Lung (tissue), 12 donors: Measurements from ENCODE around the gene IER2. TPM values are rescaled to one million over a fixed set of nuclear protein-coding genes. Genes with fewer than 3 reads are reported as not detected.
"Not testable (repeated sequence)": the region's sequence is repeated elsewhere in the genome, so short reads cannot be mapped to it uniquely, and the experiment has no call there.

ENCODE experiments used
- ATAC-seq: fragments of 200-7000 bp; cut with Tn5 transposase; one replicate; pipeline ENCODE4 v1.9.1; 2020; ENCODE audit warnings: moderate number of reproducible peaks; ENCODE audit not compliant: insufficient read depth, low FRiP score
- DNase-seq, 3 donors: peaks; one replicate each; pipeline ENCODE4 v3.0.0-alpha.2; 2013 to 2017
- H3K27ac ChIP-seq, 2 donors: one replicate each; pipeline ENCODE4 v1.5.1; 2013; ENCODE audit warnings: mild to moderate bottlenecking in 2 of 2, moderate library complexity in 2 of 2, control low read depth in 1 of 2, inconsistent platforms in 1 of 2, low read depth in 1 of 2, low read length in 1 of 2
- H3K27me3 ChIP-seq, 3 donors: one replicate each; pipeline ENCODE4 v1.5.1; 2013; ENCODE audit warnings: low read length in 2 of 3; ENCODE audit not compliant: control insufficient read depth in 3 of 3, insufficient read depth in 3 of 3
- H3K36me3 ChIP-seq, 4 donors: one replicate each; pipeline ENCODE4 v1.5.1; 2013; ENCODE audit warnings: low read length in 4 of 4, mild to moderate bottlenecking in 1 of 4, moderate library complexity in 1 of 4; ENCODE audit not compliant: control insufficient read depth in 4 of 4, insufficient read depth in 4 of 4
- H3K4me1 ChIP-seq, 5 donors: one replicate each; pipeline ENCODE4 v1.5.1; 2013; ENCODE audit warnings: low read length in 5 of 5, mild to moderate bottlenecking in 2 of 5, moderate library complexity in 1 of 5; ENCODE audit not compliant: control insufficient read depth in 5 of 5, insufficient read depth in 5 of 5
- H3K4me3 ChIP-seq: one replicate; pipeline ENCODE4 v1.5.1; 2013; ENCODE audit warnings: mild to moderate bottlenecking, control low read depth, moderate library complexity
- H3K9ac ChIP-seq, 2 donors: one replicate each; pipeline ENCODE4 v1.5.1; 2013; ENCODE audit warnings: low read length in 2 of 2, control low read depth in 1 of 2; ENCODE audit not compliant: insufficient read depth in 1 of 2
- H3K9me3 ChIP-seq, 4 donors: one replicate each; pipeline ENCODE4 v1.5.1; 2013; ENCODE audit warnings: low read length in 3 of 4, mild to moderate bottlenecking in 1 of 4, moderate library complexity in 1 of 4; ENCODE audit not compliant: control insufficient read depth in 4 of 4, insufficient read depth in 3 of 4
- WGBS, 2 donors: extraction: QIAGEN DNeasy Blood & Tissue Kit; methylation state at CpG; one replicate each; pipeline ENCODE4 v1.1.7; 2013; 5-methylcytosine and 5-hydroxymethylcytosine counted together
- polyA plus RNA-seq, 2 donors: library from polyadenylated mRNA; stranded (reverse); fragments of 200-250 nt; gene quantifications; one replicate each; pipeline ENCODE4 v1.2.1, GENCODE V29; 2013
- total RNA-seq, 2 donors: library from RNA; depleted of rRNA in 1 of 2; stranded (reverse); fragments of >200 nt in 1 of 2; gene quantifications; one replicate each; pipeline ENCODE4 v1.2.1, GENCODE V29; 2014 to 2021
- TF ChIP-seq, protein P1 (sequence below): IDR thresholded peaks from 2 replicates; pipeline ENCODE4 v1.5.1; 2012; ENCODE audit warnings: mild to moderate bottlenecking; ENCODE audit errors: control extremely low read depth, extremely low read depth
- donor health status: control.
- donor health status: control.
- donor health status: Bipolar disorder and iron deficiency.
- donor health status: healthy.
- donor health status: DM: yes; HTN: yes; CAD: no.

Gene IER2
- total and polyA plus RNA-seq, 4 donors: 29.8 to 242 (median 93.0) TPM

DNA sequence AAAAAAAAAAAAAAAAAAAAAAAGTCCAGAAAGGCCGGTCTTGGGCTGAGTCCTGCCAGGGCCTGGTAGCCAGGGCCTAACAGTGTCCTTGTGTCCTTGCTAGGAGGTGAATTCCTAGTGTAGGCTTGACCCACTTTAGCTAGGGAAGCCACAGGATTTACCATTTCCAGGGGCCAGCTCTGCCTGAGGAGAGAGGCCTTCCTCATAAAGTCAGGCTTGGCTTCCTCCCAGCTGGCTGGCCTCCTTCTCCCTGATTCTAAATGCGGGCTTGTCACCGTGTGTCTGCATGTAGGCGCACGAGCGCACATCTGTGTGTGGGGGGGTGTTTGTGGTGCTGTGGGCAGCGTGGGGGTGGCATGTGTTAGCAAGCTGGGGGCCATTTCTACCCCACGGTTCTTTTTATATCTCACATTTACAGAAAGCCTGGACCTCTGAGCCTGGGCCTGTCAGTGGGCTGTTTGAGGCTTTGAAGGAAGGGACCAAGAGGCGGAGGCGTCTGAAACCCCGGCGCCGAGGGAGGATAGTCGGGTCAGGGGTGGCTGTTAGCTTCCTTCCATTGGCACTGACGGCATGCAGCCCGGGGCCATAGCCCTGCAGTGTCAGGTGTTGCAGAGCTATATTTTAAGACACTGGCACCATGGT lies 31.7 kb downstream of the IER2 start:
- H3K4me1 ChIP-seq: peaks cover 0 to 9% (median 5%) of the 10 kb centered on the region in 5 donors
- H3K4me3 ChIP-seq: no peak overlapping the region
- H3K9me3 ChIP-seq: no peaks in the 10 kb centered on the region
- peak overlapping the region; percentile 29 to 30 for H3K27ac ChIP-seq
- no peaks in the 10 kb centered on the region for H3K27me3 ChIP-seq
- 18 to 20% methylated on average over 16 of the region's 16 CpGs for WGBS, 2 donors
- H3K9ac ChIP-seq: peak overlapping the region in 1 of 2 donors; percentile 42
- DNase-seq: peak; percentile 81 to 93 (median 87)
- no peaks in the 10 kb centered on the region for H3K36me3 ChIP-seq
- ATAC-seq: no peak
- TF ChIP-seq, protein P1, sequence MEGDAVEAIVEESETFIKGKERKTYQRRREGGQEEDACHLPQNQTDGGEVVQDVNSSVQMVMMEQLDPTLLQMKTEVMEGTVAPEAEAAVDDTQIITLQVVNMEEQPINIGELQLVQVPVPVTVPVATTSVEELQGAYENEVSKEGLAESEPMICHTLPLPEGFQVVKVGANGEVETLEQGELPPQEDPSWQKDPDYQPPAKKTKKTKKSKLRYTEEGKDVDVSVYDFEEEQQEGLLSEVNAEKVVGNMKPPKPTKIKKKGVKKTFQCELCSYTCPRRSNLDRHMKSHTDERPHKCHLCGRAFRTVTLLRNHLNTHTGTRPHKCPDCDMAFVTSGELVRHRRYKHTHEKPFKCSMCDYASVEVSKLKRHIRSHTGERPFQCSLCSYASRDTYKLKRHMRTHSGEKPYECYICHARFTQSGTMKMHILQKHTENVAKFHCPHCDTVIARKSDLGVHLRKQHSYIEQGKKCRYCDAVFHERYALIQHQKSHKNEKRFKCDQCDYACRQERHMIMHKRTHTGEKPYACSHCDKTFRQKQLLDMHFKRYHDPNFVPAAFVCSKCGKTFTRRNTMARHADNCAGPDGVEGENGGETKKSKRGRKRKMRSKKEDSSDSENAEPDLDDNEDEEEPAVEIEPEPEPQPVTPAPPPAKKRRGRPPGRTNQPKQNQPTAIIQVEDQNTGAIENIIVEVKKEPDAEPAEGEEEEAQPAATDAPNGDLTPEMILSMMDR: no peak

DNA sequence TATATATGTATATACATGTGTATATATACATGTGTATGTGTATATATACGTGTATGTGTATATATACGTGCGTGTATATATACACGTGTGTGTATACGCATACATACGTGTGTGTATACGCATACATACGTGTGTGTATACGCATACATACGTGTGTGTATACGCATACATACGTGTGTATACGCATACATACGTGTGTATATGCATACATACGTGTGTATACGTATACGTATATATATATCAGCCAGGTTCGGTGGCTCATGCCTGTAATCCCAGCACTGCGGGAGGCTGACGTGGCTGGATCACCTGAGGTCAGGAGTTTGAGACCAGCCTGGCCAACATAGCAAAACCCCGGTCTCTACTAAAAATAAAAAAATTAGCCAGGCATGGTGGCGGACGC lies 34.7 kb downstream of the IER2 start:
- WGBS, 2 donors: 85 to 95% methylated on average over 23 of the region's 23 CpGs
- H3K9me3 ChIP-seq, H3K27ac ChIP-seq, H3K4me1 ChIP-seq, H3K4me3 ChIP-seq, H3K27me3 ChIP-seq, DNase-seq, H3K9ac ChIP-seq, ATAC-seq, H3K36me3 ChIP-seq: not testable (repeated sequence)

DNA sequence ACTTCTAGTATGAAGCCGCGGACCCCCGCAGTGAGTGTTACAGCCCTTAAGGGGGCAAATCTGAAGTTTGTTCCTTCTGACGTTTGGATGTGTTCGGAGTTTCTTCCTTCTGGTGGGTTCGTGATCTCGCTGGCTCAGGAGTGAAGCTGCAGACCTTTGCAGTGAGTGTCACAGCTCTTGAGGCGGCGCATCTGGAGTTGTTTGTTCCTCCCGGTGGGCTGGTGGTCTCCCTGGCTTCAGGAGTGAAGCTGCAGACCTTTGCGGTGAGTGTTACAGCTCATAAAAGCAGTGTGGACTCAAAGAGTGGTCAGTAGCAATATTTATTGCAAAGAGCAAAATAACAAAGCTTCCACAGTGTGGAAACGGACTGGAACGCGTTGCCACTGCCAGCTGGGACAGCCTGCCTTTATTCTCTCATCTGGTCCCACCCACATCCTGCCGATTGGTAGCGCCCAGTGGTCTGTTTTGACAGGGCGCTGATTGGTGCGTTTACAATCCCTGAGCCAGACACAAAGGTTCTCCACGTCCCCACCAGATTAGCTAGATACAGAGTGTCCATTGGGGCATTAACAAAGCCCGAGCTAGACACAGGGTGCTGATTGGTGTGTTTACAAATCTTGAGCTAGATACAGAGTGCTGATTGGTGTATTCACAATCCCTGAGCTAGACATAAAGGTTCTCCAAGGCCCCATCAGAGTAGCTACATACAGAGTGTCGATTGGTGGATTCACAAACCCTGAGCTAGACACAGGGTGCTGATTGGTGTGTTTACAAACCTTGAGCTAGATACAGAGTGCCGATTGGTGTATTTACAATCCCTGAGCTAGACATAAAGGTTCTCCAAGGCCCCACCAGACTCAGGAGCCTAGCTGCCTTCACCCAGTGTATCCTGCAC lies 35.8 kb downstream of the IER2 start:
- H3K4me3 ChIP-seq, DNase-seq, H3K27ac ChIP-seq, H3K36me3 ChIP-seq, H3K9ac ChIP-seq, H3K4me1 ChIP-seq, H3K9me3 ChIP-seq, H3K27me3 ChIP-seq, ATAC-seq: not testable (repeated sequence)
- WGBS, 2 donors: 81 to 87% methylated on average over 21 to 22 of the region's 22 CpGs

GRCh38 chr19:13186688-13187087 lies 36.5 kb downstream of the IER2 start:
- H3K36me3 ChIP-seq, DNase-seq, H3K9me3 ChIP-seq, H3K27ac ChIP-seq, H3K9ac ChIP-seq, H3K4me3 ChIP-seq, ATAC-seq, H3K27me3 ChIP-seq, H3K4me1 ChIP-seq: not testable (repeated sequence)
- WGBS, 2 donors: 94 to 95% methylated on average over 38 of the region's 38 CpGs

DNA sequence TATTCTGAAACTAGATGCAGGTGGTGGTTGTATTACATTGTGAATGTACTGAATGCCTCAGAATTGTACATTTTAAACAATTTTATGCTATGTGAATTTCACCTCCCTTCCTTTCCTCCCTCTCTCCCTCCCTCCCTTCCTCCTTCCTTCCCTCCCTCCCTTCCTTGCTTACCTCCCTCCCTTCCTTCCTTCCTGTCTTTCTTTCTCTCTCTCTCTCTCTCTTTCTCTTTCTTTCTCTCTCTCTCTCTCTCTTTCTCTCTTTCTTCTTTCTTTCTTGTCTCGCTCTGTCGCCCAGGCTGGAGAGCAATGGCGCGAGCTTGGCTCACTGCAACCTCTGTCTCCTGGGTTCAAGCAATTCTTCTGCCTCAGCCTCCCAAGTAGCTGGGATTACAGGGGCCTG lies 37.2 kb downstream of the IER2 start:
- Histone ChIP-seq H3K36me3 (no peaks in the 10 kb centered on the region), H3K9me3 (no peaks in the 10 kb centered on the region), H3K4me3 (no peak overlapping the region), H3K9ac (no peak overlapping the region), H3K4me1 (no peaks in the 10 kb centered on the region), H3K27me3 (no peaks in the 10 kb centered on the region), H3K27ac (no peak overlapping the region)
- TF ChIP-seq, protein P1: no peak
- no peak for ATAC-seq
- no peak for DNase-seq
- WGBS, 2 donors: 93 to 96% methylated on average over 4 of the region's 4 CpGs
